Vagina (tissue), 2 donors: ENCODE measurements around the gene ECT2.

Source experiments
- POLR2A ChIP-seq, 2 donors: fragments of 450-650 bp; IDR thresholded peaks; one replicate each; pipeline ENCODE4 v1.6.1; 2017; ENCODE audit warnings: antibody characterized with exemption in 2 of 2, mild to moderate bottlenecking in 2 of 2, moderate library complexity in 2 of 2
- POLR2AphosphoS5 ChIP-seq, 2 donors: sonication (generic); formaldehyde crosslinking; IDR thresholded peaks; one replicate each; pipeline ENCODE4 v1.9.0; 2017; ENCODE audit warnings: antibody characterized with exemption in 2 of 2, mild to moderate bottlenecking in 2 of 2, low read depth in 1 of 2; ENCODE audit not compliant: insufficient read depth in 1 of 2
- TF ChIP-seq, protein P1 (sequence below), 3 experiments: fragments of 450-650 bp in 2 of 3; fragments of 200-600 bp in 1 of 3; sonication (generic) in 1 of 3; IDR thresholded peaks; one replicate each; pipeline ENCODE4 v1.5.1; 2017 to 2019; ENCODE audit warnings: antibody characterized with exemption in 3 of 3, mild to moderate bottlenecking in 2 of 3, moderate library complexity in 2 of 3

DNA sequence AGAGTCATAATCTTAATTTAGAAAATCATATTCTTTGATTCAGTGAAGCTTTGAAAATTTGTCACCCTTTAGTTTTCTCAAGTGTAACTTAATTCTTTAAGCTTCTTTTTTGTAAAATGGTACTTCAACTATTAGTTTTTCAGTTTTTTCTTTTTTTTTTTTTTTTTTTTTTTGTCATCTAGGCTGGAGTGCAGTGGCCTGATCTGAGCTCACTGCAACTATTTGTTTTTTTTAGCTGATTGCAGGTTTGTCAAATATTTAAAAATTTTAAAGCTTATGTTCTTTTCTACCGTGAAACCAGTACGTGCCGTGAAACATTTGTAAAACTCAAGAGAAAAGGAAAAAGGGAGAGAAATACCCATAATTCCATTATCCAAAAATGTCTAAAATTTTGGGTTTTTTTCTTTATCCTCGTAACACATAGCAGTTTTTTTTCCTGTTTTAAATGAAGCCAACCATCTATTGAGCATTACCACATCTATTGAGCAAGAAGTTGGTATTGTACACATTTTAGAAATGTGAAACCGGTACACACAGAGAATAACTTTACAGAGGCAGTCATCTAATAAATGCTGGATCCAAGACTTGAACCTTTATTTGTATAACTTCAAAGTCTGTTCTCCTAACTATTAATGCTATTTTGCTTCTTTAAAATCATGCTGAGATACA lies 25.7 kb downstream of the ECT2 start:
- TF ChIP-seq, protein P1, sequence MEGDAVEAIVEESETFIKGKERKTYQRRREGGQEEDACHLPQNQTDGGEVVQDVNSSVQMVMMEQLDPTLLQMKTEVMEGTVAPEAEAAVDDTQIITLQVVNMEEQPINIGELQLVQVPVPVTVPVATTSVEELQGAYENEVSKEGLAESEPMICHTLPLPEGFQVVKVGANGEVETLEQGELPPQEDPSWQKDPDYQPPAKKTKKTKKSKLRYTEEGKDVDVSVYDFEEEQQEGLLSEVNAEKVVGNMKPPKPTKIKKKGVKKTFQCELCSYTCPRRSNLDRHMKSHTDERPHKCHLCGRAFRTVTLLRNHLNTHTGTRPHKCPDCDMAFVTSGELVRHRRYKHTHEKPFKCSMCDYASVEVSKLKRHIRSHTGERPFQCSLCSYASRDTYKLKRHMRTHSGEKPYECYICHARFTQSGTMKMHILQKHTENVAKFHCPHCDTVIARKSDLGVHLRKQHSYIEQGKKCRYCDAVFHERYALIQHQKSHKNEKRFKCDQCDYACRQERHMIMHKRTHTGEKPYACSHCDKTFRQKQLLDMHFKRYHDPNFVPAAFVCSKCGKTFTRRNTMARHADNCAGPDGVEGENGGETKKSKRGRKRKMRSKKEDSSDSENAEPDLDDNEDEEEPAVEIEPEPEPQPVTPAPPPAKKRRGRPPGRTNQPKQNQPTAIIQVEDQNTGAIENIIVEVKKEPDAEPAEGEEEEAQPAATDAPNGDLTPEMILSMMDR (IDR thresholded peaks at IDR 0.05), result no peak
- TF ChIP-seq POLR2A (IDR thresholded peaks at IDR 0.05) (no peak), POLR2AphosphoS5 (IDR thresholded peaks at IDR 0.05; ENCODE audit: insufficient read depth in 1 of 2, low read depth in 1 of 2) (no peak)
